ENCODE measurements around the gene NHERF2. TPM values are rescaled to one million over a fixed set of nuclear protein-coding genes. Genes with fewer than 3 reads are reported as not detected.

The NHERF2 gene
- total RNA-seq, 2 donors from 2014 or later = 66.0 to 84.1 TPM

DNA sequence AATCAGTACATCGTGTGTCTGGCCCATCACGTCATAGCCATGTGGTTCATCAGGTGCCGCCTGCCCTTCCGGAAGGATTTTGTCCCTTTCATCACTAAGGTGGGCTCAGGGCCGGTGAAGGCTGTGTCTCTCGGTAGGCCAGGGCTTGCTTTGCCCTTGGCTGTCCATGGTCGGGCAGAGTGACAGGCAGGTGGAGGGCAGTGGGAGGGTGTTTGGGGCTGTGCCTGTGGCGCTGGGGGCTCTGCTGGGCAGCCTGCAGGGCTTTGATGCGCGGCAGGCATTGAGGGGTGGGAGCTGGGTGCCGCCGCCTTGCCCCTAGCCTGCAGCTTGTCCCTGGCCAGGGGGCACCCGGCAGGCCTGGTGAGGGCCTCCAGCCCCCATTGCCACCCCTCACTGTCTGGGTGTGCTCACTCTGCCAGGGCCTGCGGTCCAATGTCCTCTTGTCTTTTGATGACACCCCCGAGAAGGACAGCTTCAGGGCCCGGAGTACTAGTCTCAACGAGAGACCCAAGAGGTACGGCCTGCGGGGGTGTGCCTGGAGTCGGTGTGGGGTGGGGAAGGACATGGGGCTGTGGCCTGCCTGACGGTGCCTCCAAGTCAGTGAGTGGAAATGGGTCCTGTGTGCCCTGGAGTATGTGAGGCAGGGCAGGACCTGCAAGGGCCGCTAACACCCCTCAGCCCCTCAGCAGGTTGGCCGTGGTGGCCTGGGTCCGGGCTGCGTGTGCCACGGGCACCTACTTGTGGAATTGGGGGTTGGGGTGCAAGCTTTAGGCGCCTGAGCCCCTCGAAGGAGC, 49.6 kb downstream of the NHERF2 start:
- no peak overlapping the region for H3K4me3 ChIP-seq
- peaks cover 46% of the 10 kb centered on the region for H3K36me3 ChIP-seq
- no peak overlapping the region for H3K27ac ChIP-seq
- TF ChIP-seq, protein P1, sequence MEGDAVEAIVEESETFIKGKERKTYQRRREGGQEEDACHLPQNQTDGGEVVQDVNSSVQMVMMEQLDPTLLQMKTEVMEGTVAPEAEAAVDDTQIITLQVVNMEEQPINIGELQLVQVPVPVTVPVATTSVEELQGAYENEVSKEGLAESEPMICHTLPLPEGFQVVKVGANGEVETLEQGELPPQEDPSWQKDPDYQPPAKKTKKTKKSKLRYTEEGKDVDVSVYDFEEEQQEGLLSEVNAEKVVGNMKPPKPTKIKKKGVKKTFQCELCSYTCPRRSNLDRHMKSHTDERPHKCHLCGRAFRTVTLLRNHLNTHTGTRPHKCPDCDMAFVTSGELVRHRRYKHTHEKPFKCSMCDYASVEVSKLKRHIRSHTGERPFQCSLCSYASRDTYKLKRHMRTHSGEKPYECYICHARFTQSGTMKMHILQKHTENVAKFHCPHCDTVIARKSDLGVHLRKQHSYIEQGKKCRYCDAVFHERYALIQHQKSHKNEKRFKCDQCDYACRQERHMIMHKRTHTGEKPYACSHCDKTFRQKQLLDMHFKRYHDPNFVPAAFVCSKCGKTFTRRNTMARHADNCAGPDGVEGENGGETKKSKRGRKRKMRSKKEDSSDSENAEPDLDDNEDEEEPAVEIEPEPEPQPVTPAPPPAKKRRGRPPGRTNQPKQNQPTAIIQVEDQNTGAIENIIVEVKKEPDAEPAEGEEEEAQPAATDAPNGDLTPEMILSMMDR (IDR thresholded peaks at IDR 0.05) = no peak
- no peaks in the 10 kb centered on the region for H3K9me3 ChIP-seq
- no peak for ATAC-seq (ENCODE audit: insufficient number of reproducible peaks, low FRiP score, low read depth)
- no peak for DNase-seq (ENCODE audit: low spot score)
- H3K4me1 ChIP-seq (ENCODE audit: control insufficient read depth in 1 of 2, low read depth in 2 of 2) = no peaks in the 10 kb centered on the region
- no peaks in the 10 kb centered on the region for H3K27me3 ChIP-seq (replicated peaks; ENCODE audit: insufficient read depth)

DNA sequence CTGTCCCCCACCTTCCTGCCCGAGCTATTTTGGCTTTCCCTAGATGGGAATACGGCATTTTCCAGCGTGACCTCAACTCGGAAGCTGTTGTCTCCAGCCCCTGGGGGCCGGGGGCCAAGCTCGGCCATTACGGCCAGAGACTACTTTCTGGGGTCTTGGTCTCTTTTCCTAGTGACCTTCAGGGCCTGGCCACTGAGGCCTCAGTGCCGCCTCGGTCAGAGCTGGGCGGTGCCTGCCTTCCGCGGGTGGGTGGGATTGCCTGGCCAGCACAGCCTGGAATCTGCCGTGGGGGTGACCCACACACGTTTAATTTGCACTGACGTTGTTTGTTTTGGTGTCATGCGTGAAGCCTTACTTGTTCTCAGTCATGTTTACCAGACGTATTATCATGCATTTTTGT, 50.3 kb downstream of the NHERF2 start:
- Histone ChIP-seq H3K27ac (no peak overlapping the region), H3K4me3 (no peak overlapping the region), H3K9me3 (no peaks in the 10 kb centered on the region), H3K4me1 (ENCODE audit: control insufficient read depth in 1 of 2, low read depth in 2 of 2) (no peaks in the 10 kb centered on the region), H3K27me3 (replicated peaks; ENCODE audit: insufficient read depth) (no peaks in the 10 kb centered on the region), H3K36me3 (peaks cover 42% of the 10 kb centered on the region)
- no peak for ATAC-seq (ENCODE audit: insufficient number of reproducible peaks, low FRiP score, low read depth)
- no peak for DNase-seq (ENCODE audit: low spot score)
- TF ChIP-seq, protein P1 (IDR thresholded peaks at IDR 0.05) = no peak

DNA sequence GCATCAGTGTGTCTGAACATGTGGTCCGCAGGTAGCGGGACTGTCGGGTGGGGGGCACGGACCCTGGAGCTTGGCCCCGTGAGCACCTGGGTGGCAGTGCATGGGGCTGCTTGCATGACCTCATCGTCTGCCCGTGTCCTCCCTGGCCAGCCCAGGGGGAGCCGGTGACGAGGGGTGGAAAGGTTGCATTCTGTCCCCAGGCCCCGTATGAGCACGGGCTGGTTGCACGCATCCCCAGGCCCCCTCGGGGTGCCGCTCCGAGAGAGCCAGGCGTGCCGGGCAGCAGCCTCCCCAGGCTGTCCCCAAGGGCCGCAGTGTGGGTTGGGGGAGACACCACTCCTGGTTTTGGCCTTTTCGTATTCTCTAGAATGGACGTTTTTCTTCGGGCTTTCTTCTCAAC, 51.0 kb downstream of the NHERF2 start:
- peaks cover 37% of the 10 kb centered on the region for H3K36me3 ChIP-seq
- no peaks in the 10 kb centered on the region for H3K4me1 ChIP-seq (ENCODE audit: control insufficient read depth in 1 of 2, low read depth in 2 of 2)
- no peak for DNase-seq (ENCODE audit: low spot score)
- no peak overlapping the region for H3K27ac ChIP-seq
- H3K27me3 ChIP-seq (replicated peaks; ENCODE audit: insufficient read depth) = no peaks in the 10 kb centered on the region
- H3K9me3 ChIP-seq = no peaks in the 10 kb centered on the region
- TF ChIP-seq, protein P1 (IDR thresholded peaks at IDR 0.05) = no peak
- no peak overlapping the region for H3K4me3 ChIP-seq
- ATAC-seq (ENCODE audit: insufficient number of reproducible peaks, low FRiP score, low read depth) = no peak

DNA sequence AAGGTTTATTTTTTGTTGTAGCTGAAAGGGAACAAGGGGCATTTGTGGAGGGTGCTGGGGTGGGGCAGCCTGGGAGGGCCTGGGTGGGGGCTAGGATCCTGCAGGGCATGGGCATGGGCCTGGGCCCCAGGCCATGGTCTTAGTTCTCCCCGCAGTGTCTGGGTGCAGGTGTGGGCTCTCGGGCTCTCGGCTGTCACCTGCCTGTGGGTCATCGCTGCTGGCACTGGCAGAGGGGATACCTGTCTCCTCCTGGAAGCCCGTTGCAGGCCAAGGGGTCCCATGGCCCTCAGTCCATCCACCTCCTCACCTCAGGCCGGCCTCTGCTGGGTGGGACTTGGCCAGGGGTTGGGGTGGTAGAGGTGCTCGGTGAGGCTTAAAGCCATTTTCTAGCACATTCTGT, 51.4 kb downstream of the NHERF2 start:
- Histone ChIP-seq H3K36me3 (peaks cover 34% of the 10 kb centered on the region), H3K4me1 (ENCODE audit: control insufficient read depth in 1 of 2, low read depth in 2 of 2) (no peaks in the 10 kb centered on the region), H3K4me3 (no peak overlapping the region), H3K9me3 (no peaks in the 10 kb centered on the region), H3K27ac (no peak overlapping the region), H3K27me3 (replicated peaks; ENCODE audit: insufficient read depth) (no peaks in the 10 kb centered on the region)
- ATAC-seq (ENCODE audit: insufficient number of reproducible peaks, low FRiP score, low read depth) = no peak
- no peak for DNase-seq (ENCODE audit: low spot score)
- TF ChIP-seq, protein P1 (IDR thresholded peaks at IDR 0.05) = no peak

DNA sequence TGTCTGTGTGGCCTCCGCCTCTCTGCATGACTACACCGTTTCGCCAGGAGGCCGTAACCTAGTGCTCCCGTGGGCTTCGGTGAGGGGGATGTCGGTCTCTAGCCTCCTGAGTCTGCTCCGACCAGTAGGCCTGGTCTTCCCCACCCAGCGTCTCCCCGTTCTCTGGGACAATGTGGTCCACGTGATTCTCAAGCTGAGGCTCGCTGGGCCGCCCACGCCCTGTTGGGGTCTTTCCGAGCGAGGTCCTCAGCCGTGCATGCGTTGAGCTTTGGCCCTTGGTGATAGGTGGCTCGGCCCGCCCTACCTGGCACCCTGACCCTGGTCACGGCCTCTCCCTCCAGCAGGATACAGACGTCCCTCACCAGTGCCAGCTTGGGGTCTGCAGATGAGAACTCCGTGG, 52.0 kb downstream of the NHERF2 start:
- H3K27me3 ChIP-seq (replicated peaks; ENCODE audit: insufficient read depth) = no peaks in the 10 kb centered on the region
- peaks cover 28% of the 10 kb centered on the region for H3K36me3 ChIP-seq
- no peaks in the 10 kb centered on the region for H3K9me3 ChIP-seq
- no peak overlapping the region for H3K27ac ChIP-seq
- TF ChIP-seq, protein P1 (IDR thresholded peaks at IDR 0.05) = no peak
- no peak for DNase-seq (ENCODE audit: low spot score)
- ATAC-seq (ENCODE audit: insufficient number of reproducible peaks, low FRiP score, low read depth) = no peak
- no peak overlapping the region for H3K4me3 ChIP-seq
- no peaks in the 10 kb centered on the region for H3K4me1 ChIP-seq (ENCODE audit: control insufficient read depth in 1 of 2, low read depth in 2 of 2)
